NCI-H2171 (cell line): ENCODE data around the gene FKBP5.
"Not testable (repeated sequence)": the region's sequence is repeated elsewhere in the genome, so short reads cannot be mapped to it uniquely, and the experiment has no call there.

Experiments used
- DNase-seq: peaks from one replicate; lab custom pipeline; 2025; lab: John Stamatoyannopoulos, UW

The FKBP5 gene

GRCh38 chr6:35543459-35544193 lies 145.1 kb downstream of the FKBP5 start:
- no peak for DNase-seq

- DNase-seq: no peak
Observed at GRCh38 chr6:35541836-35542235, 146.9 kb downstream of the FKBP5 start.

DNA sequence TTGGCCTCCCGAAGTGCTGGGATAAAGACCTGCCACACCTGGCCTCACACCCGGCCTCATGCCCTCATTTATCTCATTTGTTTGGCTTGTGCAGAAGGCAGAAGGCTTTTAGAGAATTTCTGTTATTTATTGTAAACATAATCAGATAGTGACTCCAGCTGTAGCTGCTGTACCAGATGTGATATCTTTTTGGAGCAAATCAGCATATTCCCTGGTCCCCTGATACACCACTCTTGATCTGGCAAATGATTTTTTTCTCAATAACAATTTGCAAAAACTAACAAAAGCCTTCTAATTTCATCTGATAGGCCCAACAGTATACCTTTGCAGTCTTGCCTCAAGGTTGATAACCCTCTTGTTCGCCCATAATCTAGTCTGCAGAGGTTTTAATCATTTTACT lies 149.5 kb downstream of the FKBP5 start:
- DNase-seq: no peak

GRCh38 chr6:35535847-35536246 lies 152.9 kb downstream of the FKBP5 start:
- not testable (repeated sequence) for DNase-seq

GRCh38 chr6:35534407-35535170 lies 154.1 kb downstream of the FKBP5 start:
- peak; percentile 92 for DNase-seq

GRCh38 chr6:35533981-35534380 lies 154.7 kb downstream of the FKBP5 start:
- DNase-seq: no peak

- DNase-seq: no peak
Observed at GRCh38 chr6:35532126-35532525, 156.6 kb downstream of the FKBP5 start.

GRCh38 chr6:35524380-35525020 lies 164.2 kb downstream of the FKBP5 start:
- DNase-seq: no peak
